Measurements from ENCODE around the gene ZC3H13. TPM values are rescaled to one million over a fixed set of nuclear protein-coding genes. Genes with fewer than 3 reads are reported as not detected.

The ZC3H13 gene
- total RNA-seq, 4 donors from 2014 or later: 18.8 to 40.6 (median 34.7) TPM

DNA sequence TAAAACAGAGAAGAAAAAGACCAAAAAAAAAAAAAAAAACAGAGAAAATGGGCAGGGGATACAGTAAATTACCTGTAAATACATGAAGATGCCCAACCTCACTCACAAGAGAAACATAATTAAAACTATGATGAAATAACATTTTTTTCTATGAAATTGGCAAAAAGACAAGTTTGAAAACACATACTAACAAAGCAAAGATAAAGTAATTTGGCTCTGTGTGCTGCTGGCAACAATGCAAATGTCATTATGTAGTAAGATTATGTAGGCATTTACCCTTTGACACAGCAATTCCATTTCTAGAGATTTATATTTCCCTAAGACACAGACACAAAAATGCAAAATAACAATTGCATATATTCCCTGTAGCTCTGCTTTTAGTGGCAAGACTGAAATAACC is 20.2 kb downstream of the ZC3H13 start:
- Histone ChIP-seq H3K4me1 (no peaks in the 10 kb centered on the region), H3K9me3 (no peaks in the 10 kb centered on the region), H3K27ac (no peak overlapping the region), H3K4me3 (no peak overlapping the region), H3K27me3 (no peaks in the 10 kb centered on the region), H3K36me3 (peaks cover 22% of the 10 kb centered on the region)
- TF ChIP-seq POLR2A (IDR thresholded peaks at IDR 0.05): no peak
- no peak for TF ChIP-seq POLR2AphosphoS5 (IDR thresholded peaks at IDR 0.05)
- TF ChIP-seq EP300 (IDR thresholded peaks at IDR 0.05): no peak
- no peak for TF ChIP-seq CTCF (IDR thresholded peaks at IDR 0.05)
- DNase-seq (ENCODE audit: low spot score in 2 of 2): no peak

- DNase-seq (ENCODE audit: low spot score in 2 of 2): no peak
- WGBS: 89% methylated on average over 4 of the region's 4 CpGs
- H3K9me3 ChIP-seq: no peaks in the 10 kb centered on the region
- no peak overlapping the region for H3K4me3 ChIP-seq
- TF ChIP-seq EP300 (IDR thresholded peaks at IDR 0.05) (no peak), CTCF (IDR thresholded peaks at IDR 0.05) (no peak), POLR2A (IDR thresholded peaks at IDR 0.05) (no peak), POLR2AphosphoS5 (IDR thresholded peaks at IDR 0.05) (no peak)
- peaks cover 20% of the 10 kb centered on the region for H3K36me3 ChIP-seq
- H3K4me1 ChIP-seq: no peaks in the 10 kb centered on the region
- H3K27me3 ChIP-seq: no peaks in the 10 kb centered on the region
- H3K27ac ChIP-seq: no peak overlapping the region
Observed at GRCh38 chr13:46031581-46032263, 20.8 kb downstream of the ZC3H13 start.

- Histone ChIP-seq H3K36me3 (peaks cover 6% of the 10 kb centered on the region), H3K27ac (no peak overlapping the region), H3K27me3 (no peaks in the 10 kb centered on the region), H3K4me3 (no peak overlapping the region), H3K4me1 (no peaks in the 10 kb centered on the region), H3K9me3 (no peaks in the 10 kb centered on the region)
- WGBS: 99% methylated on average over 4 of the region's 4 CpGs
- TF ChIP-seq POLR2A (IDR thresholded peaks at IDR 0.05) (no peak), POLR2AphosphoS5 (IDR thresholded peaks at IDR 0.05) (no peak), EP300 (IDR thresholded peaks at IDR 0.05) (no peak), CTCF (IDR thresholded peaks at IDR 0.05) (no peak)
- DNase-seq (ENCODE audit: low spot score in 2 of 2): no peak
Observed at GRCh38 chr13:46025157-46025556, 27.4 kb downstream of the ZC3H13 start.

DNA sequence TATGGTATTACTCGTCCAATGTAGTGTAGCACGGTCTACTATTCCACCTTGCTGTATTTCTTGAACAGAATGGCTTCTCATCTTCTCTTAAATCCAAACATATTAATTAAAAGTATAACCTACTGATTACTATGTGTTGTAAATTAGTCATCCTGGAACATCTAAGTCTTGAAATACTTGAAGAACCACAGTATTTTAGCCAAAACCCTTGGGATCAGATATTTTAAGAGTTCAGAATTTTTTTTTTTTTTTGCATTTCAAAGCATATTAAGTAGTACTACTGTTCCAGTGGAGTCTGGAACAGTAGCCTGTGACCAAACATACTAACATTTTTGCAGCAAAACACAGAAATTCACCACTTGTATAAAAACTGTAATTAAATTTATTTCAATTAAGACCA is 30.1 kb downstream of the ZC3H13 start:
- H3K4me1 ChIP-seq: no peaks in the 10 kb centered on the region
- no peak overlapping the region for H3K4me3 ChIP-seq
- H3K27me3 ChIP-seq: no peaks in the 10 kb centered on the region
- DNase-seq (ENCODE audit: low spot score in 2 of 2): no peak
- no peak for TF ChIP-seq POLR2AphosphoS5 (IDR thresholded peaks at IDR 0.05)
- no peak for TF ChIP-seq EP300 (IDR thresholded peaks at IDR 0.05)
- no peak for TF ChIP-seq POLR2A (IDR thresholded peaks at IDR 0.05)
- TF ChIP-seq CTCF (IDR thresholded peaks at IDR 0.05): no peak
- H3K9me3 ChIP-seq: no peaks in the 10 kb centered on the region
- H3K27ac ChIP-seq: no peak overlapping the region
- peaks cover 33% of the 10 kb centered on the region for H3K36me3 ChIP-seq
- 92% methylated on average over 2 of the region's 2 CpGs for WGBS

GRCh38 chr13:46016216-46016615 is 36.3 kb downstream of the ZC3H13 start:
- H3K27me3 ChIP-seq: no peaks in the 10 kb centered on the region
- H3K36me3 ChIP-seq: peaks cover 62% of the 10 kb centered on the region
- no peak for DNase-seq (ENCODE audit: low spot score in 2 of 2)

More at GRCh38 chr13:46016216-46016615, 36.3 kb downstream of the ZC3H13 start:
- H3K4me3 ChIP-seq: no peak overlapping the region
- H3K4me1 ChIP-seq: no peaks in the 10 kb centered on the region
- H3K9me3 ChIP-seq: no peaks in the 10 kb centered on the region
- TF ChIP-seq POLR2A (IDR thresholded peaks at IDR 0.05): no peak
- TF ChIP-seq CTCF (IDR thresholded peaks at IDR 0.05): no peak
- no peak for TF ChIP-seq POLR2AphosphoS5 (IDR thresholded peaks at IDR 0.05)
- TF ChIP-seq EP300 (IDR thresholded peaks at IDR 0.05): no peak
- H3K27ac ChIP-seq: no peak overlapping the region
